Non-pigmented ciliary epithelial cell (primary cell): ENCODE data around the gene RBM44.
"Not testable (repeated sequence)": the region's sequence is repeated elsewhere in the genome, so short reads cannot be mapped to it uniquely, and the experiment has no call there.

Experiments used
- DNase-seq: peaks from one replicate; pipeline ENCODE4 v3.0.0-alpha.2; 2010; ENCODE audit warnings: low read depth

Gene RBM44

GRCh38 chr2:237774811-237775553 is 23.6 kb upstream of the RBM44 start:
- DNase-seq = no peak

- no peak for DNase-seq
These were observed 19.1 kb upstream of the RBM44 start for GRCh38 chr2:237779521-237779920.

GRCh38 chr2:237782181-237782580 is 16.4 kb upstream of the RBM44 start:
- no peak for DNase-seq

GRCh38 chr2:237783678-237784077 is 14.9 kb upstream of the RBM44 start:
- DNase-seq = not testable (repeated sequence)

- no peak for DNase-seq
These were observed 11.6 kb upstream of the RBM44 start for GRCh38 chr2:237786936-237787335.

- no peak for DNase-seq
These were observed 8.2 kb upstream of the RBM44 start for GRCh38 chr2:237790353-237790752.

GRCh38 chr2:237791977-237792727 is 6.4 kb upstream of the RBM44 start:
- DNase-seq = no peak

- no peak for DNase-seq
These were observed 1.3 kb upstream of the RBM44 start for GRCh38 chr2:237797253-237797652.

GRCh38 chr2:237799060-237799428 is 465 bp downstream of the RBM44 start:
- DNase-seq = no peak

- DNase-seq = no peak
These were observed 2.9 kb downstream of the RBM44 start for GRCh38 chr2:237801466-237801865.

- DNase-seq = no peak
These were observed 7.8 kb downstream of the RBM44 start for GRCh38 chr2:237806334-237806733.

- no peak for DNase-seq
These were observed 17.1 kb downstream of the RBM44 start for GRCh38 chr2:237815637-237816036.

- no peak for DNase-seq
These were observed 18.0 kb downstream of the RBM44 start for GRCh38 chr2:237816531-237816930.

- peak; percentile 53 for DNase-seq
These were observed 19.5 kb downstream of the RBM44 start for GRCh38 chr2:237818066-237818473.

- DNase-seq = no peak
These were observed 20.7 kb downstream of the RBM44 start for GRCh38 chr2:237819231-237819630.

- no peak for DNase-seq
These were observed 21.8 kb downstream of the RBM44 start for GRCh38 chr2:237820421-237820820.

- DNase-seq = no peak
These were observed 25.0 kb downstream of the RBM44 start for GRCh38 chr2:237823544-237823943.

- DNase-seq = no peak
These were observed 25.5 kb downstream of the RBM44 start for GRCh38 chr2:237824085-237824484.

GRCh38 chr2:237827421-237827987 is 28.9 kb downstream of the RBM44 start:
- DNase-seq = no peak

- DNase-seq = no peak
These were observed 31.9 kb downstream of the RBM44 start for GRCh38 chr2:237830522-237830921.

GRCh38 chr2:237833546-237833945 is 35.0 kb downstream of the RBM44 start:
- DNase-seq = no peak

- DNase-seq = no peak
These were observed 36.8 kb downstream of the RBM44 start for GRCh38 chr2:237835372-237835771.

GRCh38 chr2:237841051-237841450 is 42.5 kb downstream of the RBM44 start:
- DNase-seq = no peak
